Progenitor cell of endocrine pancreas (in vitro differentiated cells): ENCODE measurements around the gene IFTAP. TPM values are rescaled to one million over a fixed set of nuclear protein-coding genes. Genes with fewer than 3 reads are reported as not detected.

Experiments
- DNase-seq: peaks from one replicate; pipeline ENCODE4 v3.0.0; 2021; ENCODE audit warnings: low spot score; ENCODE audit not compliant: unreplicated experiment
- H3K27ac Mint-ChIP-seq: 2 replicates; pipeline ENCODE4 v1.8.0; 2021; ENCODE audit warnings: mild to moderate bottlenecking, moderate library complexity, mixed read lengths
- H3K27me3 Mint-ChIP-seq: 2 replicates; pipeline ENCODE4 v1.8.0; 2021; ENCODE audit warnings: mixed read lengths
- H3K36me3 Mint-ChIP-seq: 2 replicates; pipeline ENCODE4 v1.8.0; 2022; ENCODE audit warnings: mixed read lengths; ENCODE audit not compliant: insufficient read depth
- H3K4me1 Mint-ChIP-seq: 2 replicates; pipeline ENCODE4 v1.8.0; 2021; ENCODE audit warnings: low read depth, mixed read lengths
- H3K4me3 Mint-ChIP-seq: 2 replicates; pipeline ENCODE4 v1.8.0; 2021; ENCODE audit warnings: low read depth, mild to moderate bottlenecking, moderate library complexity, mixed read lengths
- H3K9me3 Mint-ChIP-seq: 2 replicates; pipeline ENCODE4 v1.8.0; 2021; ENCODE audit warnings: low read depth, mixed read lengths
- total RNA-seq: library from RNA; stranded (reverse); gene quantifications from 2 replicates; pipeline ENCODE4 v1.2.1, GENCODE V29; 2021
- TF ChIP-seq, protein P1 (sequence below): fragments of 200-600 bp; sonication (generic); IDR thresholded peaks from one replicate; pipeline ENCODE4 v1.5.0; 2021; ENCODE audit warnings: antibody characterized with exemption, mild to moderate bottlenecking; ENCODE audit not compliant: unreplicated experiment

IFTAP gene
- total RNA-seq, 1 donor from 2014 or later, result 29.5 TPM

GRCh38 chr11:36574486-36574885 lies 19.8 kb upstream of the IFTAP start:
- no peaks in the 10 kb centered on the region for H3K36me3 Mint-ChIP-seq

GRCh38 chr11:36577373-36577772 lies 16.9 kb upstream of the IFTAP start:
- Mint-ChIP-seq H3K27me3 (peaks cover 7% of the 10 kb centered on the region), H3K9me3 (peaks cover 10% of the 10 kb centered on the region), H3K27ac (no peak overlapping the region), H3K4me3 (no peak overlapping the region), H3K4me1 (peaks cover 11% of the 10 kb centered on the region), H3K36me3 (no peaks in the 10 kb centered on the region)
- no peak for DNase-seq
- TF ChIP-seq, protein P1, sequence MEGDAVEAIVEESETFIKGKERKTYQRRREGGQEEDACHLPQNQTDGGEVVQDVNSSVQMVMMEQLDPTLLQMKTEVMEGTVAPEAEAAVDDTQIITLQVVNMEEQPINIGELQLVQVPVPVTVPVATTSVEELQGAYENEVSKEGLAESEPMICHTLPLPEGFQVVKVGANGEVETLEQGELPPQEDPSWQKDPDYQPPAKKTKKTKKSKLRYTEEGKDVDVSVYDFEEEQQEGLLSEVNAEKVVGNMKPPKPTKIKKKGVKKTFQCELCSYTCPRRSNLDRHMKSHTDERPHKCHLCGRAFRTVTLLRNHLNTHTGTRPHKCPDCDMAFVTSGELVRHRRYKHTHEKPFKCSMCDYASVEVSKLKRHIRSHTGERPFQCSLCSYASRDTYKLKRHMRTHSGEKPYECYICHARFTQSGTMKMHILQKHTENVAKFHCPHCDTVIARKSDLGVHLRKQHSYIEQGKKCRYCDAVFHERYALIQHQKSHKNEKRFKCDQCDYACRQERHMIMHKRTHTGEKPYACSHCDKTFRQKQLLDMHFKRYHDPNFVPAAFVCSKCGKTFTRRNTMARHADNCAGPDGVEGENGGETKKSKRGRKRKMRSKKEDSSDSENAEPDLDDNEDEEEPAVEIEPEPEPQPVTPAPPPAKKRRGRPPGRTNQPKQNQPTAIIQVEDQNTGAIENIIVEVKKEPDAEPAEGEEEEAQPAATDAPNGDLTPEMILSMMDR, result no peak

More at GRCh38 chr11:36574486-36574885, 19.8 kb upstream of the IFTAP start:
- H3K4me3 Mint-ChIP-seq, result no peak overlapping the region
- no peak for DNase-seq
- peaks cover 13% of the 10 kb centered on the region for H3K27me3 Mint-ChIP-seq
- no peaks in the 10 kb centered on the region for H3K9me3 Mint-ChIP-seq
- H3K4me1 Mint-ChIP-seq, result peaks cover 11% of the 10 kb centered on the region
- TF ChIP-seq, protein P1, result no peak
- no peak overlapping the region for H3K27ac Mint-ChIP-seq

- H3K9me3 Mint-ChIP-seq, result peaks cover 10% of the 10 kb centered on the region
- no peak overlapping the region for H3K27ac Mint-ChIP-seq
- no peak overlapping the region for H3K4me3 Mint-ChIP-seq
- no peak for DNase-seq
- H3K27me3 Mint-ChIP-seq, result peaks cover 7% of the 10 kb centered on the region
- TF ChIP-seq, protein P1, result no peak
- peaks cover 11% of the 10 kb centered on the region for H3K4me1 Mint-ChIP-seq
- H3K36me3 Mint-ChIP-seq, result no peaks in the 10 kb centered on the region
Observed at GRCh38 chr11:36577859-36578258, 16.4 kb upstream of the IFTAP start.

- Mint-ChIP-seq H3K27me3 (peaks cover 9% of the 10 kb centered on the region), H3K4me3 (no peak overlapping the region), H3K4me1 (peaks cover 11% of the 10 kb centered on the region), H3K27ac (no peak overlapping the region), H3K36me3 (no peaks in the 10 kb centered on the region), H3K9me3 (peaks cover 10% of the 10 kb centered on the region)
- no peak for DNase-seq
- TF ChIP-seq, protein P1, result no peak
Observed at GRCh38 chr11:36578458-36578857, 15.8 kb upstream of the IFTAP start.

DNA sequence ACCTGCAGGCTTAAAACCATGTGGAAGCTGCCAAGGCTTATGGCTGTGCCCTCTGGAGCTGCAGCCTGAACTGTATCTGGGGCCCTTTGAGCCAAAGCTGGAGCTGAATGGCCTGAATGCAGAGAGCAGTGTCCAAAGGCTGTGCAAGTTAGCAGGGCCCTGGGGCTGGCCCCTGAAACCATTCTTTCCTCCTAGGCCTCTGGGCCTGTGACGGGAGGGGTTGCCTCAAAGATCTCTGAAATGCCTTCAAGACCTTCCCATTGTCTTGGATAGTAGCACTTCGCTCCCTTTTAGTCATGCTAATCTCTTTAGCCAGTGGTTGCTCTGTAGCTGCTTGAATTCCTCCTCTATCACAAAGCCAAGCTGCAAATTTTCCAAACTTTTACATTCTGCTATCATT lies 12.8 kb upstream of the IFTAP start:
- TF ChIP-seq, protein P1, result no peak
- Mint-ChIP-seq H3K27me3 (peaks cover 29% of the 10 kb centered on the region), H3K36me3 (no peaks in the 10 kb centered on the region), H3K4me1 (peaks cover 11% of the 10 kb centered on the region), H3K9me3 (peaks cover 10% of the 10 kb centered on the region), H3K27ac (no peak overlapping the region), H3K4me3 (no peak overlapping the region)
- no peak for DNase-seq
